SK-N-SH treated with all-trans-retinoic acid at 6 μM for 48 hours (cell line): Measurements from ENCODE around the gene TNRC6B.
"Not testable (repeated sequence)": the region's sequence is repeated elsewhere in the genome, so short reads cannot be mapped to it uniquely, and the experiment has no call there.

Experiments
- ATAC-seq: fragments of 200-7000 bp; cut with Tn5 transposase; 3 replicates; pipeline ENCODE4 v1.9.1; 2020; ENCODE audit warnings: mild to moderate bottlenecking, moderate library complexity
- ARNTL ChIP-seq: fragments of 450-650 bp; formaldehyde crosslinking; IDR thresholded peaks from 2 replicates; pipeline ENCODE4 v1.5.0; 2020; ENCODE audit warnings: low read depth, mild to moderate bottlenecking, moderate library complexity, borderline replicate concordance
- ESRRG ChIP-seq: fragments of 250-450 bp; sonication (Bioruptor Pico); IDR thresholded peaks from 2 replicates; pipeline ENCODE4 v1.6.1; 2021; ENCODE audit warnings: mild to moderate bottlenecking
- GLIS3 ChIP-seq: fragments of 250-450 bp; sonication (Bioruptor Pico); IDR thresholded peaks from 2 replicates; pipeline ENCODE4 v1.5.0; 2020; ENCODE audit warnings: mild to moderate bottlenecking, moderate library complexity
- ISL1 ChIP-seq: fragments of 250-450 bp; sonication (Bioruptor Pico); IDR thresholded peaks from 2 replicates; pipeline ENCODE4 v2.1.2; 2022; ENCODE audit warnings: mild to moderate bottlenecking, moderate library complexity
- OSR1 ChIP-seq: fragments of 250-450 bp; sonication (Bioruptor Pico); IDR thresholded peaks from 2 replicates; pipeline ENCODE4 v1.8.0; 2022; ENCODE audit warnings: moderate library complexity, mild to moderate bottlenecking, inconsistent platforms
- POU6F1 ChIP-seq: fragments of 250-450 bp; sonication (Bioruptor Pico); IDR thresholded peaks from 2 replicates; pipeline ENCODE4 v1.8.0; 2021; ENCODE audit warnings: low read depth, mild to moderate bottlenecking, moderate library complexity, borderline replicate concordance
- PPARA ChIP-seq: fragments of 250-450 bp; sonication (Bioruptor Pico); IDR thresholded peaks from 2 replicates; pipeline ENCODE4 v1.5.0; 2020; ENCODE audit warnings: mild to moderate bottlenecking, borderline replicate concordance
- RARB ChIP-seq: fragments of 250-450 bp; sonication (Bioruptor Pico); IDR thresholded peaks from 2 replicates; pipeline ENCODE4 v1.8.0; 2021; ENCODE audit warnings: mild to moderate bottlenecking, moderate library complexity
- SNAI2 ChIP-seq: fragments of 250-450 bp; sonication (Bioruptor Pico); IDR thresholded peaks from 2 replicates; pipeline ENCODE4 v1.5.0; 2020; ENCODE audit warnings: mild to moderate bottlenecking, moderate library complexity
- TCF4 ChIP-seq: fragments of 250-450 bp; sonication (Bioruptor Pico); IDR thresholded peaks from 2 replicates; pipeline ENCODE4 v1.8.0; 2021; ENCODE audit warnings: mild to moderate bottlenecking, moderate library complexity, borderline replicate concordance
- TOX ChIP-seq: fragments of 250-450 bp; sonication (Bioruptor Pico); IDR thresholded peaks from 2 replicates; pipeline ENCODE4 v1.8.0; 2021; ENCODE audit warnings: mild to moderate bottlenecking, moderate library complexity, borderline replicate concordance
- TSHZ2 ChIP-seq: fragments of 250-450 bp; sonication (Bioruptor Pico); IDR thresholded peaks from 2 replicates; pipeline ENCODE4 v1.5.0; 2020; ENCODE audit warnings: mild to moderate bottlenecking, moderate library complexity
- ZFP30 ChIP-seq: fragments of 450-650 bp; formaldehyde crosslinking; IDR thresholded peaks from 2 replicates; pipeline ENCODE4 v1.5.0; 2022; ENCODE audit warnings: mild to moderate bottlenecking, moderate library complexity
- ZNF565 ChIP-seq: fragments of 450-650 bp; formaldehyde crosslinking; conservative IDR thresholded peaks from 2 replicates; pipeline ENCODE4 v1.5.0; 2020; ENCODE audit warnings: low read depth, mild to moderate bottlenecking, moderate library complexity
- ZNF70 ChIP-seq: fragments of 450-650 bp; formaldehyde crosslinking; IDR thresholded peaks from 2 replicates; pipeline ENCODE4 v1.5.0; 2020; ENCODE audit warnings: mild to moderate bottlenecking, moderate library complexity
- ZNF8 ChIP-seq: fragments of 450-650 bp; formaldehyde crosslinking; IDR thresholded peaks from 2 replicates; pipeline ENCODE4 v1.5.0; 2020; ENCODE audit warnings: mild to moderate bottlenecking, moderate library complexity
- TF ChIP-seq, protein P1 (sequence below): fragments of 250-450 bp; sonication (Bioruptor Pico); IDR thresholded peaks from 2 replicates; pipeline ENCODE4 v1.5.1; 2021; ENCODE audit warnings: mild to moderate bottlenecking, moderate library complexity
- TF ChIP-seq, protein P2 (sequence below): fragments of 250-450 bp; sonication (Bioruptor Pico); IDR thresholded peaks from 2 replicates; pipeline ENCODE4 v1.8.0; 2020; ENCODE audit warnings: mild to moderate bottlenecking, moderate library complexity, borderline replicate concordance
- TF ChIP-seq, protein P3 (sequence below): fragments of 250-450 bp; sonication (Bioruptor Pico); IDR thresholded peaks from 2 replicates; pipeline ENCODE4 v1.5.1; 2020; ENCODE audit warnings: low read depth, mild to moderate bottlenecking, moderate library complexity

Gene TNRC6B

DNA sequence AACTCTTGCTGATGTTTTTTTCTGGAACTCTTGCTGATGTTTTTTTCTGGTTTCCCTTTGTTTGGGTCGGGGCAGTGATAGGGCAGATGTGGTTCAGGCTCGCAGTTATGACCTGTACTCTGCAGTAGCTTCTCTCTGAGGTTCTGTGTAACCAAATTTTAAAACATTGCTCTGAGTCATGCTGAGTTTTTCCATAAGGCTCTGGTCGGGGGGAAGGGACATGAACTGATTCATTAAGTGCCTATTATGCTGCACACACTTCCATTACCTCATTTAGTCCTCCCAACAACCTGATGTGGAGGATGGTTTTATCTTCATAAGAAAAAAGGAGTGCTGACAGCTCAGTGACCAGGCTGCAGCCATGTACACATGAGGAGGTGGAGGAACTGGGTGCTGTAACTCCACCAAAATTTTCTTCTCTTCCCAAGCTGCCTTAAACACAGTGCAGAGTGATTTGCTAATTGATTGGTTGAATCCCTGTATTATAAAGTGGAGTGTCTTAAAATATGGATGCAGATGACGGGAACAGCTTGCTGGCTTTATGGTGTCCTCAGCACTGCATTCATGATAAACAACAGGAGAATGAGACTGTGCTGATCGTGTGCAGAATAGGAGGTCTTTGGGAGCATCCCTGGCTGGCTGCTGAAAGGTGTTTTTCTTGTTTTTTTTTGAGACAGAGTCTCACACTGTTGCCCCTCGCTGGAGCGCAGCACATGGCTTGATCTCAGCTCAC, 19.1 kb downstream of the TNRC6B start:
- peak; percentile 94 for ATAC-seq
- TF ChIP-seq SNAI2 (CRISPR knock-in tag), result no peak
- TF ChIP-seq PPARA, result no peak
- TF ChIP-seq, protein P1, sequence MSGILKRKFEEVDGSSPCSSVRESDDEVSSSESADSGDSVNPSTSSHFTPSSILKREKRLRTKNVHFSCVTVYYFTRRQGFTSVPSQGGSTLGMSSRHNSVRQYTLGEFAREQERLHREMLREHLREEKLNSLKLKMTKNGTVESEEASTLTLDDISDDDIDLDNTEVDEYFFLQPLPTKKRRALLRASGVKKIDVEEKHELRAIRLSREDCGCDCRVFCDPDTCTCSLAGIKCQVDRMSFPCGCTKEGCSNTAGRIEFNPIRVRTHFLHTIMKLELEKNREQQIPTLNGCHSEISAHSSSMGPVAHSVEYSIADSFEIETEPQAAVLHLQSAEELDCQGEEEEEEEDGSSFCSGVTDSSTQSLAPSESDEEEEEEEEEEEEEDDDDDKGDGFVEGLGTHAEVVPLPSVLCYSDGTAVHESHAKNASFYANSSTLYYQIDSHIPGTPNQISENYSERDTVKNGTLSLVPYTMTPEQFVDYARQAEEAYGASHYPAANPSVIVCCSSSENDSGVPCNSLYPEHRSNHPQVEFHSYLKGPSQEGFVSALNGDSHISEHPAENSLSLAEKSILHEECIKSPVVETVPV (CRISPR knock-in tag), result no peak
- no peak for TF ChIP-seq ESRRG
- TF ChIP-seq ISL1, result peak; percentile 71

GRCh38 chr22:40197421-40197820, 19.7 kb downstream of the TNRC6B start:
- ATAC-seq, result not testable (repeated sequence)

GRCh38 chr22:40198733-40199132, 21.0 kb downstream of the TNRC6B start:
- ATAC-seq, result no peak

DNA sequence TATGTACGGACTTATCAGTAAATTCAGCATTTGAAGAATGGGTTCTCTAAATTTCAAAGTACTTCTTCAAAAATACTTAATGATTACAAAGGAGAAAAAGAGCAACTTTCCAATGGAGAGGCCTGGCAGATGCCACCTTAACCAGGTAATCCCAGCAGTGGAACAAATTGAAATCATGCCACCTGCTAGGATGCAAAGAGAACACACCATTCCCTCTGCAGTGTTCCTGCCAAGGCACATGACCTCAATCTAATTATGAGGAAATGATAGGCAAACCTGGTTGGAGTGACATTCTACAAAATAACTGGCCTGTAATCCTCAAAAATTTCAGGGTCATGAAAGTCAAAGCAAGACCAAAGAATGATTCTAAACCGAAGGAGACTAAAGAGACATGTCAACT, 21.5 kb downstream of the TNRC6B start:
- TF ChIP-seq ZFP30 (CRISPR knock-in tag), result no peak
- TF ChIP-seq, all 23 proteins: peak for 0
- ATAC-seq, result no peak

More at GRCh38 chr22:40198733-40199132, 21.0 kb downstream of the TNRC6B start:
- no peak for TF ChIP-seq POU6F1 (CRISPR knock-in tag)

DNA sequence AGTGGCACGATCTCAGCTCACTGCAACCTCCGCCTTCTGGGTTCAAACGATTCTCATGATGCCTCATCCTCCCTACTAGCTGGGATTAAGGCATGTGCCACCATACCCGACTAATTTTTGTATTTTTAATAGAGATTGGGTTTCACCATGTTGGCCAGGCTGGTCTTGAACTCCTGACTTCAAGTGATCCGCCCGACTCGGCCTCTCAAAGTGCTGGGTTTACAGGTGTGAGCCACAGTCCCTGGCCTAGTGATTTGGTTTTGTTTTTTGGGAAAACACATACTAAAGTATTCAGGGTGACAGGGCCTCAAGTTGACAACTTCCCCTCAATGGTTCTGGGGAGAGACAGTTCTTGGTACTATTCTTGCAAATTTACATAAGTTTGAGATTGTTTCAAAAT, 22.1 kb downstream of the TNRC6B start:
- TF ChIP-seq TOX, result no peak
- ATAC-seq, result no peak

DNA sequence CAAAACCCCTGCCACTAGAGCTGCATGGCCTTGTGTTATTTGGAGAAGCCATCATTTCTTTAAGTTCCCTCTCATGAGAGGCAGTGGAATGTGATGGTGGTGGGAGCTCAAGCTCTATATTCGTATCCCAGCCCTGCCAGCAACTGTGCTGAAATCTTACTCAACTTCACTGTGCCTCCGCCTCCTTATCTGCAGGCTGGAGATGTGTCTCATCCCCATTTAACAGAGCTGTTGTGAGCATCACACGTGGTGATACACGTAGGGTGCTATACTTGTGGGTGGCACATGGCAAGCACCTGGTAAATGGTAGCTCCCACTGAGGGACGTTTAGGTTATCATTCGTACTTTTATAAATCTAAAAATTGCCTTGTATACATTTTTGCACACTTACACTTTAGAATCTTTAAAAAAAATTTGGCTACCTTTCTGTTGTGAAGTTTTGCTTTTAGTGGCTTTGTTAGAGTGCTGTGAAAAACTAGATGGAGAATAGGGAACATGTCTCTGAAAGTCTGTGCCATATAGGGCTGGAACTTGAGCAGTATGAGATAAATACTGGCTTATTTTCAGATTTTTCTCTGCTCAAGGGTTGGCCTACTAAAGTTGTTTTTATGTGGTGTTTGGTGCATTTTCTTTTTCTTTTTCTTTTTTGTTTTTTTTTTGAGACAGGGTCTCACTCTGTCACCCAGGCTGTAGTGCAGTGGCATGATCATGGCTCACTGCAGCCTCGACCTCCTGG, 23.2 kb downstream of the TNRC6B start:
- ATAC-seq, result no peak
- TF ChIP-seq PPARA (no peak), ZFP30 (CRISPR knock-in tag) (no peak), RARB (CRISPR knock-in tag) (no peak), ESRRG (no peak), TSHZ2 (CRISPR knock-in tag) (no peak), ARNTL (CRISPR knock-in tag) (no peak), ZNF565 (CRISPR knock-in tag) (no peak), ZNF70 (no peak), ZNF8 (CRISPR knock-in tag) (no peak), OSR1 (CRISPR knock-in tag) (no peak), GLIS3 (CRISPR knock-in tag) (no peak), ISL1 (no peak), TCF4 (CRISPR knock-in tag) (no peak)
- TF ChIP-seq, protein P1 (CRISPR knock-in tag), result no peak
- TF ChIP-seq, protein P2, sequence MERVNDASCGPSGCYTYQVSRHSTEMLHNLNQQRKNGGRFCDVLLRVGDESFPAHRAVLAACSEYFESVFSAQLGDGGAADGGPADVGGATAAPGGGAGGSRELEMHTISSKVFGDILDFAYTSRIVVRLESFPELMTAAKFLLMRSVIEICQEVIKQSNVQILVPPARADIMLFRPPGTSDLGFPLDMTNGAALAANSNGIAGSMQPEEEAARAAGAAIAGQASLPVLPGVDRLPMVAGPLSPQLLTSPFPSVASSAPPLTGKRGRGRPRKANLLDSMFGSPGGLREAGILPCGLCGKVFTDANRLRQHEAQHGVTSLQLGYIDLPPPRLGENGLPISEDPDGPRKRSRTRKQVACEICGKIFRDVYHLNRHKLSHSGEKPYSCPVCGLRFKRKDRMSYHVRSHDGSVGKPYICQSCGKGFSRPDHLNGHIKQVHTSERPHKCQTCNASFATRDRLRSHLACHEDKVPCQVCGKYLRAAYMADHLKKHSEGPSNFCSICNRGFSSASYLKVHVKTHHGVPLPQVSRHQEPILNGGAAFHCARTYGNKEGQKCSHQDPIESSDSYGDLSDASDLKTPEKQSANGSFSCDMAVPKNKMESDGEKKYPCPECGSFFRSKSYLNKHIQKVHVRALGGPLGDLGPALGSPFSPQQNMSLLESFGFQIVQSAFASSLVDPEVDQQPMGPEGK (CRISPR knock-in tag), result no peak
- TF ChIP-seq, protein P3, sequence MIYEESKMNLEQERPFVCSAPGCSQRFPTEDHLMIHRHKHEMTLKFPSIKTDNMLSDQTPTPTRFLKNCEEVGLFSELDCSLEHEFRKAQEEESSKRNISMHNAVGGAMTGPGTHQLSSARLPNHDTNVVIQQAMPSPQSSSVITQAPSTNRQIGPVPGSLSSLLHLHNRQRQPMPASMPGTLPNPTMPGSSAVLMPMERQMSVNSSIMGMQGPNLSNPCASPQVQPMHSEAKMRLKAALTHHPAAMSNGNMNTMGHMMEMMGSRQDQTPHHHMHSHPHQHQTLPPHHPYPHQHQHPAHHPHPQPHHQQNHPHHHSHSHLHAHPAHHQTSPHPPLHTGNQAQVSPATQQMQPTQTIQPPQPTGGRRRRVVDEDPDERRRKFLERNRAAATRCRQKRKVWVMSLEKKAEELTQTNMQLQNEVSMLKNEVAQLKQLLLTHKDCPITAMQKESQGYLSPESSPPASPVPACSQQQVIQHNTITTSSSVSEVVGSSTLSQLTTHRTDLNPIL, result no peak
